NCI-H774 (cell line): ENCODE data around the gene INSIG1.

ENCODE experiments used
- DNase-seq: peaks from one replicate; lab custom pipeline; 2025; lab: John Stamatoyannopoulos, UW

INSIG1 gene

DNA sequence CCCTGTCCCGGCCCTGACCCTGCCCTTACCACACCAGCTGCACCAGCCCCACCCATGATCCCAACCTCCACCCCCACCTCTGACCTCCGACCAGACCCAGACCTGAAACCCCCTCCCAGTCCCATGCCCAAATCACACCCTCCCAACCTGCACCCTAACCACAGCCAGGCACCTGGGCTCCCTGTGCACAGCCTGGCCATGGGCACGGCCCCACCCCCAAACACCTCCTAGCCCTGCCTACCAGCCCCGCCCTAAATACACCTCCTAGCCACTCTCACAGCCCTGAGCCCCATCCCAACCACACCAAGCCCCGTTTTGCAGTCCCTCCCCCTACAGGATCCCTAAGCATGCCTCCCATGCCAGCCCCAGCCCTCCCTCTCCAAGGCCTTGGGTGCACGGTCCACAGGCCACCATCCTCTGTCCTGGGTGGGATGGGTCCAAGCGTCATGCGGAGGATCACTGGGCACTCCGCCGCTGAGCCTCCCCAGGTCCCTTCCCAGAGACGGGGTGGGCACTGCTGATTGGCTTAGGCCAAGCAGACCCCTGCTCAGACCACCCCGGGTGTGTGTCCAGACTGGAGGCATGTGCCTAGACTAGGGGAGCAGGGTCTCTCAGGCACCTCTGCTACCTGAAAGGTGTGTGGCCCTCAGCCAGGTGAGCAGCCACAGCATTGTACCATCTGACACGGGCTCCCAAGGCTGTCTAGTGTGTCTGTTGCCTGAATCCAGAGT lies 30.1 kb downstream of the INSIG1 start:
- no peak for DNase-seq

GRCh38 chr7:155329225-155329624 lies 31.5 kb downstream of the INSIG1 start:
- no peak for DNase-seq

DNA sequence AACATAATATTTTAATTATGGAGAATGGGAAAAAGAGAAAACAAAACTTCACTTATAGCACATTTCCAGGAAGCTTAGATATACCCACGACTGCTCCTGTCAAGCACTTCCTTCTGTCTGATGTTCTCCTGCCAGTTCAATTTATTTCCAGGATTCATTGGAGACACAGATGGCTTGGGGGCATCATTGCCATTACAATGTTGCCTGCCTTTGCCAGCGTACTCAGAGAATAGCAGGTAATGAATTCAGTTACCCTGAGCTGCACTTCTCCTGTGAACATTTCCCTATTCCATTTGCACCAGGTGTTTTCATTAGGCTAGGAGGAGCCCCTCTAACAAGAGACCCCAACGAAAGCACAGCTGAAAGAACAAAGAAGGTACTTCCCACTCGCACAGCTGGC lies 33.7 kb downstream of the INSIG1 start:
- no peak for DNase-seq

GRCh38 chr7:155333346-155334234 lies 35.9 kb downstream of the INSIG1 start:
- DNase-seq: no peak

GRCh38 chr7:155336812-155337602 lies 39.3 kb downstream of the INSIG1 start:
- no peak for DNase-seq

- no peak for DNase-seq
Measured at GRCh38 chr7:155337946-155338631, 40.4 kb downstream of the INSIG1 start.

GRCh38 chr7:155338632-155339320 lies 41.1 kb downstream of the INSIG1 start:
- no peak for DNase-seq

DNA sequence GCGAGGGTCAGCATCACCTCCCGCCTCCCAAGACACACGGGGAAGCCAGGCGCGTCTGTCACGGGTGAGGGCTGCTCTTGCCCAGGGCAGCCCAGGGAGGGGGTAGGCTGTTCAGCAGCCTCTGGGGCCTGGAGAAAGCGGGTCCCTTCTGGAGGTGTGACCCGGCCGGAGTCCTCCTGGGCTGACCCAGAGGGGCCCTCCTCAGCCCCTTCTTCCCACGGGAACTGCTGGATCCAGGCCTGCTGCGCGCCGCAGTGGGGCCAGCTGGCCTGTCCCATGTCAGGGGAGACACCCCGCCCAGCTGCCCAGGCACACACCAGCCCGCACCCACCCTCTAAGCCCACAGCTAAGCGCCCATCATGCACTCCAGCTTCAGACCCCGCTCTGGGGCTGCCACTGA lies 41.8 kb downstream of the INSIG1 start:
- DNase-seq: no peak

DNA sequence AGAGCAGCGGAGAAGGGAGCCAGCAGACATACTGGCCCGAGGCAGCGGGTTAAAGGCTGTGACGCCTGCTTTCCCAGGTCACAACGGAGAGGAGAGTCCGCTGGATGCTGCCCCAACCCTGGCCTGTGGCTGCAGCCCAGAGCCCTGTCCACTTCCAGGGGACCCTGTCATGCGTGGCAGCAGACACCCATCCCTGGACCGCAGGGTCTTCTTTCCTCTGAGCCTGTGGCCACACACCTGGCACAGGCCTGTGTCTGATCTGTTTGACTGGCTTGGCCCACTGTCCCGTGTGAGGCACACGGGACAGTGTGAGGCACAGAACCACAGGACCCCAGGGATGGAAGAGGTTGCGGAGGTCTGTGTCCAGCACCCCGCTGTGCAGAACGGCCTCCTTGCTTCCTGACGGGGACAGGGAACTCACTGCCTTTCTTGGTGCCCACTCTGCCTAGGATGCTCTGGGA lies 42.4 kb downstream of the INSIG1 start:
- DNase-seq: no peak

DNA sequence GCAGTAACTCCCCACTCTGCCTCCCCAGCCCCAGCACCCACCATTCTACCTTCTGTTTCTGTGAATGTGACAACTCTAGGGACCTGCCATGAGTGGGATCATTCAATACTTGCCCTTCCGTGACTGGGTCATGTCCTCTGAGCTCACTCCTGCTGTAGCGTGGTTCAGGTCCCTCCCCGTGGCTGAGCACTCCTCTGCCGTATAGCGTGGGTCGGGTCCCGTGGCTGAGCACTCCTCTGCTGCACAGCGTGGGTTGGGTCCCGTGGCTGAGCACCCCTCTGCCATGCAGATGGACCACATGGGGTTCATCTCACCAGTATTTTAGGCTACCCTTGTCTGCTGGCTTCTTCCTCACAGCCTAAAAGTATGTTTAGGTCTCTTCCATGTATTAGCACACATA lies 43.0 kb downstream of the INSIG1 start:
- no peak for DNase-seq

- no peak for DNase-seq
Measured at GRCh38 chr7:155341463-155341983, 43.8 kb downstream of the INSIG1 start.

DNA sequence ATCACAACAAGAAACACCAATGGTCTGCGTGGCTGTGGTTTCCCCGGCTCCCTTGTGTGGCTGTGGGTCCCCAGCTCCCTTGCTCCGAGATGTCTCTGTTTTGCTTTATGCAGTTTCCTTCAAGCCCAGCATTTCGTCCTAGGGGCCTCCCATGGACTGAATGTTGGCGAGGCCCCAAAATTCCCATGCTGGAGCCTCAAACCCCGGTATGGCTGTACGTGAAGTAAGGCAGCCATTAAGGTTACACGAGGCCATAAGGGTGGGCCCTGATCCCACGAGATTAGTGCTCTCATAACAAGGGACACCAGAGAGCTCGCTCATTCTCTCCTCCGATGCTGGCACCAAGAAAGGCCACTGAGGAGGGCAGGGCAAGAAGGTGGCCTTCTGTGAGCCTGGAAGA lies 44.6 kb downstream of the INSIG1 start:
- DNase-seq: no peak

GRCh38 chr7:155343150-155343549 lies 45.5 kb downstream of the INSIG1 start:
- DNase-seq: no peak

DNA sequence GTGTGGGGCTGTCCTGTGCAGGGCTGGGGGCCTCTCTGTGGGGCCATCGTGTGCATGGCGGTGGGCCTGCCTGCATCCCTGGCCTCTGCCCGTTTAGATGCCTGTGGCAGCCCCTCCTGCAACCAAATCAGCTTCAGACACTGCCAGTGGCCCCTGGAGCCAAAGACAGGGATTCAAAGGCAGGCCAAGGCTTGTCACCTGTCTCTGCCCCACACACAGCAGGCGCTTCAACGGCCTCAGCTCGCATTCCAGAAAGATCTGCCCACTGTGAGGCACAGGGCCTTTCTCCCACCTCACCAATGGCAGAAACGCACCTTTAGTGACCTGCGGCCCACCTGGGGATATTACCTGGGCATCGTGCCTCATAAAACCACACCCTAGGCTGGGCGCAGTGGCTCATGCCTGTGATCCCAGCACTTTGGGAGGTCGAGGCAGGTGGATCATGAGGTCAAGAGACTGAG lies 46.0 kb downstream of the INSIG1 start:
- DNase-seq: no peak

- no peak for DNase-seq
Measured at GRCh38 chr7:155344270-155344617, 46.6 kb downstream of the INSIG1 start.

GRCh38 chr7:155344618-155345433 lies 47.1 kb downstream of the INSIG1 start:
- DNase-seq: peak; percentile 51

GRCh38 chr7:155345490-155345889 lies 47.8 kb downstream of the INSIG1 start:
- no peak for DNase-seq

DNA sequence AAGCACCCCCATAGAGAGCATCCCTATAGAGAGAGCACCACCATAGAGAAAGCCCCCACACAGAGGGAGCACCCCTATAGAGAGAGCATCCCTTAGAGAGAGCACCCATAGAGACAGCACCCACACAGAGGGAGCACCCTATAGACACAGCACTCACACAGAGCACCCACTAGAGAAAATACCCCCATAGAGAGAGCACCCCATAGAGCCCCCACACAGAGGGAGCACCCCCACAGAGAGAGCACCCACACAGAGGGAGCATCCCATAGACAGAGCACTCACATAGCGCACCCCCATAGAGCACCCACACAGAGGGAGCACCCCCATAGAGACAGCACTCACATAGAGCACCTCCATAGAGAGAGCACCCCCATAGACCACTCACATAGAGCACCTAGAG lies 48.6 kb downstream of the INSIG1 start:
- DNase-seq: no peak

GRCh38 chr7:155348806-155349205 lies 51.1 kb downstream of the INSIG1 start:
- no peak for DNase-seq
